Lower lobe of right lung (tissue), 2 donors: ENCODE measurements around the gene GSE1. TPM values are rescaled to one million over a fixed set of nuclear protein-coding genes. Genes with fewer than 3 reads are reported as not detected.

Experiments
- ATAC-seq, 2 donors: fragments of 200-7000 bp; cut with Tn5 transposase; one replicate each; pipeline ENCODE4 v1.9.1; 2020 to 2022; ENCODE audit warnings: mild to moderate bottlenecking in 2 of 2, moderate library complexity in 2 of 2
- DNase-seq: peaks from one replicate; pipeline ENCODE4 v3.0.0-alpha.2; 2020
- H3K27ac ChIP-seq: fragments of 200-600 bp; one replicate; pipeline ENCODE4 v1.8.0; 2022
- H3K27me3 ChIP-seq: fragments of 200-600 bp; one replicate; pipeline ENCODE4 v1.8.0; 2022; ENCODE audit warnings: low read depth
- H3K36me3 ChIP-seq: fragments of 200-600 bp; one replicate; pipeline ENCODE4 v1.8.0; 2022; ENCODE audit warnings: mild to moderate bottlenecking
- H3K4me1 ChIP-seq: fragments of 200-600 bp; one replicate; pipeline ENCODE4 v1.8.0; 2022
- H3K4me3 ChIP-seq: fragments of 200-600 bp; one replicate; pipeline ENCODE4 v1.8.0; 2022; ENCODE audit warnings: mild to moderate bottlenecking
- H3K9me3 ChIP-seq: fragments of 200-600 bp; one replicate; pipeline ENCODE4 v1.8.0; 2022
- CTCF ChIP-seq: fragments of 200-600 bp; IDR thresholded peaks from one replicate; pipeline ENCODE4 v1.8.0; 2022; ENCODE audit warnings: antibody characterized with exemption, mild to moderate bottlenecking
- intact Hi-C: fragments of 100-400 bp; cut with DNase I; formaldehyde crosslinking; loops from one replicate; pipeline ENCODE4 v1.11.0; 2022
- total RNA-seq: library from RNA; stranded (reverse); fragmentation: NEBNext Ultra II Directional; extraction: Animal tissue kit (Norgen Biotek cat#: 25700); gene quantifications from one replicate; pipeline ENCODE4 v1.2.1, GENCODE V29; 2021
- donor health status: DM: no; HTN: yes; CAD: no; lungs with severe emphysema.

GSE1 gene
- total RNA-seq, 1 donor from 2014 or later: 85.2 TPM

DNA sequence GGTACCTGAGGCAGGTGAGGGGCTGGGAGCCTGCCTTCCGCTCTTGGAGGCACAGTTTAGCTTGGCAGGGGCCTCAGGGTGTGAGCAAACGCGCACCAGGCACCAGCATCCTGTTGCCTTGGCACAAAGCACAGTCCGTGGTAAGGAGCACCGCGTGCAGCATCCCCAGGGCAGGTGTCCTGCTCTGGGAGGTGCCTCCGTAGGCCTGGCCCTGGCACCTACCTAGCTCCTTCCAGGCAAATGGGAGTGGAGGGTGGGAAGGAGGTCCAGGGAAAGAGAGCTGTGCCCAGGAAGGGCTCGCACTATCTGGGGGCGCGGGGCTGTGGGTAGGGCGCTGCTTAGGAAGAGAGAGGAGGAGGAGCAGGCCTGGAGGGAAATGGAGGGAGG is 3.1 kb upstream of the GSE1 start:
- Histone ChIP-seq H3K27me3 (no peaks in the 10 kb centered on the region), H3K4me3 (peak overlapping the region; percentile 71), H3K4me1 (peaks cover 83% of the 10 kb centered on the region), H3K27ac (peak overlapping the region; percentile 97), H3K36me3 (no peaks in the 10 kb centered on the region), H3K9me3 (no peaks in the 10 kb centered on the region)
- TF ChIP-seq CTCF: no peak
- ATAC-seq (no peak), DNase-seq (no peak)
- intact Hi-C loops: no loop called here

- DNase-seq (peak; percentile 89), ATAC-seq (peak; percentile 45 to 56)
- peaks cover 83% of the 10 kb centered on the region for H3K4me1 ChIP-seq
- no peaks in the 10 kb centered on the region for H3K9me3 ChIP-seq
- peak; percentile 98 for TF ChIP-seq CTCF
- peak overlapping the region; percentile 97 for H3K27ac ChIP-seq
- intact Hi-C loops: no loop called here
- H3K36me3 ChIP-seq: no peaks in the 10 kb centered on the region
- H3K27me3 ChIP-seq: no peaks in the 10 kb centered on the region
- peak overlapping the region; percentile 71 for H3K4me3 ChIP-seq
Measured at GRCh38 chr16:85610446-85611193, 2.5 kb upstream of the GSE1 start.

- ATAC-seq: no peak
- Histone ChIP-seq H3K27ac (peak overlapping the region; percentile 97), H3K4me3 (peak overlapping the region; percentile 71), H3K36me3 (no peaks in the 10 kb centered on the region), H3K4me1 (peaks cover 83% of the 10 kb centered on the region), H3K9me3 (no peaks in the 10 kb centered on the region), H3K27me3 (no peaks in the 10 kb centered on the region)
- no peak for DNase-seq
- intact Hi-C loops: no loop called here
- no peak for TF ChIP-seq CTCF
Measured at GRCh38 chr16:85611194-85611443, 2.0 kb upstream of the GSE1 start.

DNA sequence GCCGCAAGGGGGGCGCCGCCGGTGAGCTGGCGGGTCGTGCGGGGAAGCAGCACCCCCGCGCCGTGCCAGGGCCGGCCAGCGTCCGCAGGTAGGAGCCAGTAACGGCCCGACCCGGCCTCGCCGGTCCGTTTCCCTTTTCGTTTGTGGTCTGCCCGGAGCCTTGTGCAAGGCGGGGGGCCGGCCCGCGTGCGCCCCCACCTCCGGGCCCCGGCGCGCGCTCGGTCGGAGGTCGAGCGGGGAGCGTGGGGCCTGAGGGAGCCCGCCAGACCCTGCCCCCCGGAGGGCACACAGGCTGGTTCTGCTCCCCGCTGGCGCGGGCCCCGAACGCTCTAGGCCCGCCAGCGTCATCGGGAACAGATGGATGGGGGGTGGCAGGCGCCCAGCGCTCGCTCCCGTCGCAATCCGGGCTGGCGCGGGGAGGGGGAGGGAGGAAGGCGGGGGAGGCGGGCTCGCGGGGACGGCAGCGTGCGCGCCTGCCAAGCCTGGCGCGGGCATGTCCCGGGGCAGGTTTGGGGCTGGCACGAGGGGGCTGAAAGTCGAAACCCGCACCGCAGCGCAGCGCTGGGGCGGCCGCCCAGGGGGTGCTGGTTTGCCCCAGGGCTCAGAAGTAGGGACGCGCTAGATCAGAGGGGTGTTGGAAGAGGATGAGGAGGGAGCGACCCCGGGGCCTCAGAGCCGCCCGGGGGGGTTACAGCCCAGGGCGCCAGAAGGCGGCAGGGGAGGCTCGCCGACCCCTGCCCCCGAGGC is 1.5 kb upstream of the GSE1 start:
- Histone ChIP-seq H3K4me3 (peak overlapping the region; percentile 71), H3K4me1 (peaks cover 83% of the 10 kb centered on the region), H3K27ac (peak overlapping the region; percentile 97), H3K9me3 (no peaks in the 10 kb centered on the region), H3K36me3 (no peaks in the 10 kb centered on the region), H3K27me3 (no peaks in the 10 kb centered on the region)
- DNase-seq: peak; percentile 89
- TF ChIP-seq CTCF: no peak
- intact Hi-C loops: no loop called here
- ATAC-seq: peak; percentile 57 to 64

GRCh38 chr16:85612191-85612800 is 826 bp upstream of the GSE1 start:
- no peak for TF ChIP-seq CTCF
- peak; percentile 93 for DNase-seq
- H3K36me3 ChIP-seq: no peaks in the 10 kb centered on the region
- peak overlapping the region; percentile 71 for H3K4me3 ChIP-seq
- ATAC-seq: peak; percentile 67 to 69
- no peaks in the 10 kb centered on the region for H3K27me3 ChIP-seq
- H3K27ac ChIP-seq: peak overlapping the region; percentile 97
- intact Hi-C loops: no loop called here
- no peaks in the 10 kb centered on the region for H3K9me3 ChIP-seq
- H3K4me1 ChIP-seq: peaks cover 83% of the 10 kb centered on the region
